ENCODE data around the gene NTN4. TPM values are rescaled to one million over a fixed set of nuclear protein-coding genes. Genes with fewer than 3 reads are reported as not detected.

NTN4 gene
- total and polyA plus RNA-seq, 7 donors = 3.7 to 17.4 (median 7.2) TPM

- Histone ChIP-seq H3K27me3 (no peaks in the 10 kb centered on the region), H3K9me3 (no peaks in the 10 kb centered on the region), H3K4me1 (peaks cover 0 to 17% (median 4%) of the 10 kb centered on the region in 4 donors), H3K27ac (no peak overlapping the region), H3K36me3 (no peaks in the 10 kb centered on the region), H3K4me3 (no peak overlapping the region)
- TF ChIP-seq, protein P1, sequence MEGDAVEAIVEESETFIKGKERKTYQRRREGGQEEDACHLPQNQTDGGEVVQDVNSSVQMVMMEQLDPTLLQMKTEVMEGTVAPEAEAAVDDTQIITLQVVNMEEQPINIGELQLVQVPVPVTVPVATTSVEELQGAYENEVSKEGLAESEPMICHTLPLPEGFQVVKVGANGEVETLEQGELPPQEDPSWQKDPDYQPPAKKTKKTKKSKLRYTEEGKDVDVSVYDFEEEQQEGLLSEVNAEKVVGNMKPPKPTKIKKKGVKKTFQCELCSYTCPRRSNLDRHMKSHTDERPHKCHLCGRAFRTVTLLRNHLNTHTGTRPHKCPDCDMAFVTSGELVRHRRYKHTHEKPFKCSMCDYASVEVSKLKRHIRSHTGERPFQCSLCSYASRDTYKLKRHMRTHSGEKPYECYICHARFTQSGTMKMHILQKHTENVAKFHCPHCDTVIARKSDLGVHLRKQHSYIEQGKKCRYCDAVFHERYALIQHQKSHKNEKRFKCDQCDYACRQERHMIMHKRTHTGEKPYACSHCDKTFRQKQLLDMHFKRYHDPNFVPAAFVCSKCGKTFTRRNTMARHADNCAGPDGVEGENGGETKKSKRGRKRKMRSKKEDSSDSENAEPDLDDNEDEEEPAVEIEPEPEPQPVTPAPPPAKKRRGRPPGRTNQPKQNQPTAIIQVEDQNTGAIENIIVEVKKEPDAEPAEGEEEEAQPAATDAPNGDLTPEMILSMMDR (IDR thresholded peaks at IDR 0.05) = no peak
- TF ChIP-seq POLR2A (IDR thresholded peaks at IDR 0.05) = no peak
- TF ChIP-seq POLR2AphosphoS5 (IDR thresholded peaks at IDR 0.05) = no peak
- TF ChIP-seq EP300 (IDR thresholded peaks at IDR 0.05) = no peak
- WGBS, 2 donors = 79 to 81% methylated on average over 2 of the region's 2 CpGs
- intact Hi-C loops (cut with DNase I) = no loop called here
- DNase-seq = no peak
Observed at GRCh38 chr12:95718772-95719171, 71.8 kb downstream of the NTN4 start.

DNA sequence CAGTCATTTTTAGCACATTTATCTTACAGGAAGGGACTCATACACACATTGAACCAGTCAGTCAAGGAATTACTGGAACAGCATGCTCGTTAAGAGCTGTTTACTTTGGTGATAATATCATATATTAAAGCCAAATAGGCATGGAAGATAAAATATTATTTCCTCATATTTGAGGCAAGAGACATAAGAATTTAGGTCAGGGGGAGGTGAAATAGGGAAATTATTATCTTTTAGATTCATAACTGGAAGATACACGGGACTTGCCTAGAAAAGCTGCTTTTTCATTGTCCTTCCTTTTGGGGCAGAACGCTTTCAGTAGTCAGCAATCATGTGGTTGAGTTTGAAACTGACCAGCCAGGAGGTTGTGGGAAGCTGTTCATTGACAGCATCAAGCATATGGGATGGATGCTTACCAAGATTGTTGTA lies 72.5 kb downstream of the NTN4 start:
- Histone ChIP-seq H3K27ac (no peak overlapping the region), H3K27me3 (no peaks in the 10 kb centered on the region), H3K9me3 (no peaks in the 10 kb centered on the region), H3K4me3 (no peak overlapping the region), H3K36me3 (no peaks in the 10 kb centered on the region), H3K4me1 (peaks cover 0 to 17% (median 4%) of the 10 kb centered on the region in 4 donors)
- no peak for TF ChIP-seq POLR2A (IDR thresholded peaks at IDR 0.05)
- TF ChIP-seq POLR2AphosphoS5 (IDR thresholded peaks at IDR 0.05) = no peak
- intact Hi-C loops (cut with DNase I) = no loop called here
- no peak for DNase-seq
- WGBS, 2 donors = 66 to 73% methylated on average over 3 of the region's 3 CpGs

DNA sequence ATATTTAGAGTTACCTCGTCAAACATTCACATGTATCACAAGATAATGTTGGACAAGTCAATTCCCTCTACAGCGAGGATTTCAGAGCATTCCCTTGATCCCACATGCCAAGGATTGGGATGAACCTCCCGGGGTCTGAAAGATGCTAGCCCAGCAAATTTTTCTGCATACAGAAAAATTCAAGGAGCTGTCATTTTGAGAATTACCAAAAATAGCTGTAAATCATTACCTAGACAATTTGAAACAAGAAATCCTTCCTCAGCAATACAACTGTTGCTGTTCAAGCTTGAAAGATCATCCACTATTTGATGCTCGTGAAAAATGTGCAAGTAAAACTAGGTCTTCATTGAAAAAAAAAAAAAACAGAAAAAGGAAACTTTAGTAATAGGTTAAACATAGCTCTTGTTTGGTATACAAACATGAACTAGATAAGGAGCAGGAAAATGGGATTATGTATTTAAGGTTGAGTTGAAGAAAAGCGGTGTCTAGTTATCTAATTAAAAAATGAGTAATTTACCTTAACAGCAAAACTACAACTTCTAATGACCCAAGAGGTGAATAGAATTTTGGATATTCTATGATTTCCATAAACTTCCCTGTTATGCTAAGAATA lies 73.1 kb downstream of the NTN4 start:
- no peak for DNase-seq
- Histone ChIP-seq H3K4me1 (peaks cover 0 to 17% (median 4%) of the 10 kb centered on the region in 4 donors), H3K27ac (no peak overlapping the region), H3K4me3 (no peak overlapping the region), H3K9me3 (no peaks in the 10 kb centered on the region), H3K27me3 (no peaks in the 10 kb centered on the region), H3K36me3 (no peaks in the 10 kb centered on the region)
- intact Hi-C loops (cut with DNase I) = no loop called here
- 84 to 88% methylated on average over 5 of the region's 5 CpGs for whole genome bisulfite sequencing, 2 donors
- TF ChIP-seq POLR2AphosphoS5 (IDR thresholded peaks at IDR 0.05) (no peak), EP300 (IDR thresholded peaks at IDR 0.05) (no peak), POLR2A (IDR thresholded peaks at IDR 0.05) (no peak)
- TF ChIP-seq, protein P1 (IDR thresholded peaks at IDR 0.05) = no peak

DNA sequence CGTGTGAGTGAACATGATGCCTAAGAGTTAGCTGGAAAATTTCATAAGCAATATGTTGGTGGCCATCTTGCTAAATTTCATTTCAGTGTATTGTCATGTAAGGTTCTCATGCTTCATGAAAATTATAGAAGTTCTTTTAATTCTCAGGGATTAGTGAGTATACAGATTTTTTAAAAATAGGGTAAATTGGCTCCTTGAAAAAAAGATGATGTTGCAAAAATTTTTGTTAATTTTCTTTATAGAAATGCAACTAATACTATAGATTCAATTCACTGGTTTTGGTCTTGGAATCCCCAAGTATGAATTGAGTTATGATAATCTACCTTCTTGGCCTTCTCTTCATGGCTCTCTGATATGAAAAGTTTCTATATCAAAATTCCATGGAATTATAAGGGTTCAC lies 75.4 kb downstream of the NTN4 start:
- 96 to 97% methylated on average over 1 of the region's 1 CpG for WGBS, 2 donors

GRCh38 chr12:95712269-95712668 lies 78.3 kb downstream of the NTN4 start:
- Histone ChIP-seq H3K27ac (no peak overlapping the region), H3K27me3 (no peaks in the 10 kb centered on the region), H3K4me1 (no peaks in the 10 kb centered on the region), H3K36me3 (peaks cover 0 to 10% (median 0%) of the 10 kb centered on the region in 4 donors), H3K9me3 (no peaks in the 10 kb centered on the region), H3K4me3 (no peak overlapping the region)
- TF ChIP-seq EP300 (IDR thresholded peaks at IDR 0.05) = no peak
- TF ChIP-seq, protein P1 (IDR thresholded peaks at IDR 0.05) = no peak
- no peak for TF ChIP-seq POLR2A (IDR thresholded peaks at IDR 0.05)
- no peak for TF ChIP-seq POLR2AphosphoS5 (IDR thresholded peaks at IDR 0.05)
- 90 to 92% methylated on average over 3 of the region's 3 CpGs for WGBS, 2 donors
- no peak for DNase-seq
- intact Hi-C loops (cut with DNase I) = no loop called here

More for the DNA sequence above, 75.4 kb downstream of the NTN4 start:
- no peaks in the 10 kb centered on the region for H3K27me3 ChIP-seq
- H3K36me3 ChIP-seq = peaks cover 0 to 3% (median 0%) of the 10 kb centered on the region in 4 donors
- intact Hi-C loops (cut with DNase I) = no loop called here
- TF ChIP-seq, protein P1 (IDR thresholded peaks at IDR 0.05) = no peak
- TF ChIP-seq POLR2A (IDR thresholded peaks at IDR 0.05) (no peak), EP300 (IDR thresholded peaks at IDR 0.05) (no peak), POLR2AphosphoS5 (IDR thresholded peaks at IDR 0.05) (no peak)
- H3K9me3 ChIP-seq = no peaks in the 10 kb centered on the region
- no peak overlapping the region for H3K27ac ChIP-seq
- H3K4me3 ChIP-seq = no peak overlapping the region
- DNase-seq = no peak
- H3K4me1 ChIP-seq = no peaks in the 10 kb centered on the region
